HG03457 (cell line): ENCODE measurements around the gene TNS1.

Experiments
- ATAC-seq: cut with Tn5 transposase; IDR thresholded peaks from one replicate; pipeline ENCODE4 v1.9.1; 2021; ENCODE audit warnings: moderate number of reproducible peaks; ENCODE audit not compliant: unreplicated experiment

TNS1 gene

DNA sequence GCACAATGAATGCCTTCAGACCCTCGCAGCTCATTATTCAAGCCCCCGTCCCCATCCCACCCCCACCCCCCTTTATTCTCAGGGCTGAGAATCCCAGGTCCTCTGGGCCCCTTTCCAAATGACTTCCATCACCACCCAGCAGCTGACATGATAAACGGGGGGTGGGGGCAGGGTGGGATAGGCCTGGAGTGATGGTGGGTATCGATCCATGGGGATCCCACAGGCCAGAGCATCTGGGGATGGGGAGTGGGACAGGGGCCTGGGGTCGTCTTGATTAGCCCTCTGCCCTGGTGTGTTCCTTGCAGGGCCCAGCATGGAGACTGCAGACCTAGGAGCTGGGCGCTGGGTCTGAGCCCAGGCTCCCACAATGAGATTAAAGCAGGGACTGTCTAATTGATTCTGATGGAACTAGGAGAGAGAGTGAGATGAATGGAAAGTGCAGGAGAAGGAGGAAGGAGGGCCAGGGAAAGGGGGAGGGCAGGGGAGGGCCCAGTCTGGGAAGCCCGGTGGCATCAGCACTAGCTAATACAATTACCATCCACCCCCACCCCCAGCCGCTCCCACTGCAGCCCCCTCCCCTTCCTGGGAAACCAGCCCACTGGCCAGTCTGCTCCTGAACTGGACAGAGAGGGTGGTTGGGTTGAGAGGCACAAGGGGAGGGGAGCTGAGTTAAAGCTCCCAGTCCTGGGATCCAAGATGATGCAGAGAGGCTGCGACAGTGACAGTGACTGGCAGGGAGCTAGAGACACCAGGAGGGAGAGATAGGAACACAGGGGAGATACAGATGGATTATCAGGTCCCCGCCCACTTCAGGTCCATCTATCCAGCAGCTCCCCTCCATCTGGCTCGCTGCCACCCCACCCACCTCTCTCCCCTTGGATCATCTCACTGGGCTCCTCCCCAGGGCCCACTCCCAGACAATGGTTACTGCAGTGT lies 13.1 kb upstream of the TNS1 start:
- ATAC-seq, result no peak

DNA sequence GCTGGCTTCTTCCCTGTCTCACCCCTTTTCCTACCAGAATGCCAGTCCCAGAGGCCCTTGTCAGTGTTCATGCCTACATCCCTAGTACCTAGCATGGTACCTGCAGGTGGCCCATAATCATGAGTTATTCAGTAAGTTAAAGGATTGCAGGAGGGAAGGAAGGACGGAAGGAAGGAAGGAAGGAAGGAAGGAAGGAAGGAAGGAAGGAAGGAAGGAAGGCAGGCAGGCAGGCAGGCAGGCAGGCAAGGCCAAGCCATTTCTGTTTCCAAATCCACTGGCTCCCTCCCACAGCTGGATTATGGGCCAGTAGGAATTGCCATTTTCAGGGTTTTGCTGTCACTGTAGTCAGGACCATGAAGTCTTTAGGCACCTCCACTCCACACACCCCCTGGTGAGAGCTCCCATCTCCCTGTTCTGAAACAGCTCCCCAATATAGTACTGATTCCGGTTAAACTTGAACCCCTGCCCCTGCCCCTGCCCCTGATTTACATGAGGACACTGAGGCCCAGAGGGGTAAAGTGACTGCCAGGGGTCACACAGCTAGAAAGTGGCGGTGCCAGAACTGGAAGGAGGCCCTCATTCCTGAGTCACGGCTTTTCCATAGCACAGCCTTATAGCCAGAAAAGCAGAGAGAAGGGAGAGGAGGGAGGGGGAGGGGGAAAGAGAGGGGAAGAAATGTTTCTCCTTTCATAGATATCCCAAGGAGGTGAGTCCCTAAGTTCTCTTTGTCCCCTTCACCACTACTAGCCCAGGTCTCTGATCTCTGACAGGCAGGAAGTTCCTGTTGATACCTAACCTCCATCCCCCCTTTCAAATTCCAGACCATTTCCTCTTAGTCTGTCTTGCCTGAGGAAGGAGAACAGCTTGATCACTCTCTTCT lies 12.2 kb upstream of the TNS1 start:
- ATAC-seq, result no peak

DNA sequence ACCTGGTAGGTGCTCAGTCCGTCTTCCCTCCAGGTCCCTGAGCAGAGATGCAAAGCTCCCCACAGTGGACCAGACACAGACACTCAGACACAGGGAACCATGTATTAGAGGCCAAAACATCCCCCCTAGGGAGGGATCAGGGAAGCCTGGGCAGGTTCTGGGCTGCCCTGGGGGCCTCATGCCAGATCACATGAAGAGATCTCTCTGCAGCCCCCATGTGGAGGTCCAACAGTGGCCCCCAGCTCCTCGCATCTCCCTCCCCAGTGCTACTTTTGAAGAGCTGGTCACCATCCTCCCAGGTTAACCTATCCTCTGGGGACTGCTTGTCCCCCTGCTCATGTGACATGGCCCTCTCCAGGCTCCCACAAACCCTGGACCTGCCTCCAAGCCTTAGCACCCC lies 10.5 kb upstream of the TNS1 start:
- no peak for ATAC-seq

DNA sequence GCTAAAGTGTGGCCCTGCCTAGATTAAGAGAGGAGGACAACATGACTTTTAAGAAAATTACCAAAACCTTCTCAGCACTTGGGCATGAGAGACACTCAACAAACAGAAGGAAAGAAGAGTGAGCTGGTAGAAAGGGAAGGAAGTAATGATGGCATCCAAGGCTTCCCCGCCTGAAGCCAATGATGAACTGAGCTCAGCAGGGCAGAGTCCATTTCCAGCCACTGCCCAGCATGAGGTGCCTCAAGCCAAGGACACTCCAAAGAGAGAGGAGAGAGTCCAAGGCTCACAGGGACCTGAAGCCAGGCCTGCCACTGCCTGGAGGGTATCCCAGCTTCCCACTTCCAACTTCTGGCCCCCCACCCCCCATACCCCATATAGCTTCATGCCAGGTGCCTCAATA lies 9.5 kb upstream of the TNS1 start:
- no peak for ATAC-seq

DNA sequence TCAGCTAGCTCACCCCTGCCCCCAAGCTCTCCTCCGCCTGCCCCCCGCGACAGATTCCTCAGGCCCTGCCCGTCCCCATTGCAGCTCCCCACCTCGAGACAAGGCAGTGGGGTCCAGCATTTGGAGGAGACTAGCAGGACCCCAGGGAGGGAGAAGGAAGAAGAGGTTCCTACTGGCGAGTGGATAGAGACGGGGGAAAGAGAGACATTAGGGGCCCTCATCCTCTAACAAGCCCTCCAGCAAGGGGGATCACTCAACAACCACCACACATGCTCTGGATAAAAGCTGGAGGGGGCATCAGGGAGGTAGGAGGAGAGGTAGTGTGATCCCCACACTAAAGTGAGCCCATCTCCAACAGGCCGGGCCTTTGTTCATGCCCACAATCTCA lies 8.9 kb upstream of the TNS1 start:
- ATAC-seq, result no peak

DNA sequence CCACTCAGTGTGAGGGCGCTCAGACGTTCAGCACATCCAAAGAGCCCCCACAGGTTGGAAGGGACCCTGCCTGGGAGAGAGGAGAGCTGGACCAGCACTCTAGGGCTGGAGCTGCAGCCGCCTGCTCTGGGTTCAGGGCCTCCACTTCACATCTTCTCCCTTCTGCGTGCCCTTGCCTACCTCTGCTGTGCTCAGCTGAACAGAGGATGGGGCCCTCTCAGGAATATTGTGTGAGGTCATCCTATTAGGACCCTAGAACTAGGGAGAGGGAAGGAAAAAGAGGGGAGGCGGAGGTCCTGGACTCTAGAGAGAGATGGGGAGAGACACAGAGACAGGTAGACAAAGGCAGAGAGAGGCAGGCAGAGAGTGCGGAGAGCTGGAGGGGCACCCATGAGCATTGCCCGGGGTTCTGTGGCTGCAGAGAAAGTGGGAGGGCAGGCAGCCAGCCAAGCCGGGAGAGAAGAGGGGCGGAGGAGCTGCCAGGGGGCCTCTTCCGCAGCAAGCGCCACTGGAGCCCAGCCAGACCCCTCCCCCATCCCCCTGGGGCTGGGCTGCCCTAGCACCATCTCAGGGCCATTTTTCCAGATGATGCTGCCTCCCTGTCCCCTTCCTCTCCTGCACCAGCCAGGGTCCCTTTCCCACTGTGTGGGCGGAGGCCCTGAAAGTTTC lies 8.3 kb upstream of the TNS1 start:
- ATAC-seq, result no peak

DNA sequence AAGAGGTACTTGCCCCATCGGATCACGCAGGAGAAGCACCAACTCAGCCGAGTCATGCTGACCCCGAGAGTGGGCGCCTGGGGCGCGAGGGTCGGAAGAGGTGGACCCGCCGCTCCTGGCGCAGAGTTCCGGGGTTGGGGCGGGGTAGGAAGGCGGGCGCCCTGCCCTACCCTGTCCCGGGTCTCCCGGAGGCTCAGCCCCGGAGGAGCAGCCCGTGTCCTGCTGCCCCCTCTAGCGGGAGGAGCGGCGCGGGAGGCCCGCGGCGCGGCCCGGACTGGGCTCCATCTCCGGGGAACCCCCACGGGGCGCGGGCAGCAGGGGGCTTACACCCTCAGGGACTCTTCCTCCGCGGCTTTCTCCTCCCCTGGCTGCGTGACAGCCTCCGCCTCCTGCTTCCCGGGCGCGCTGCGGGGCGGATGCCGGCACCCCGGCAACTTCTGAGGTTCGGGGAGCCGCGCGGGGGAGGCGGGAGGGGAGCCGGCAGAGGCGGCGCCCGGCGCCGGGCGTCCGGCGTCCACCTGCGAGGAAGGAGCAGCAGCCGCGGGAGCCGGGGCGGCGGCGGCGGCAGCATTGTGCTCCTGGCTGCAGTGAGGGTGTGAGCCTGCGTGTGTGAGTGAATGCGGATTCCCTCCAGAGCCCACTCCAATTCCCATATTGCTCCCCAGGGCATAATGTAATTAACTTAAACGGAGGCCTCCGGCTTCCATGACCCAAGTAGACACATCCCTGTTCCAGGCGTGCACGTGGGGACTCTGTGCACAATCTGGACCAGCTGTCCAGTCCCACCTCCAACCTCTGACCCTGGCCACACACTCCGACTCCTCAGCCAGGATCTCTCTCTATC lies 7.6 kb upstream of the TNS1 start:
- no peak for ATAC-seq

DNA sequence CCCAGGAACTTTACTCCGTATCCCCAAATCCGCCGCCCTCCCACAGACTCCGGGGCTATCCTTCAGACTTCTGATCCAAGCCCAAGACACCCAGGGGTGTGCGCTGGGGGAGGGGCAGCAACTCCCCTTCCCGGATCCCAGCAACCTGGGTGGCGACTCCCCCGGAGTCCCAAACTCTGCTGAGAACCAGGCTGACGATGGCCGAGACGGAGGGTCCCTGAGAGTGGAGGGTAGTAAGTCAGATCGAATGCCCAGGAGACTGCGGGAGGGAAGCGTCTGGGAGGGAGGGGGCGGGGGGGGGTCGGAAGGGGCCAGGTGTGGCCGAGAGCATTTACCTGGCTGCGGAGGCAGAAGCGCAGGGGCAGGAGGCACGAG lies 7.0 kb upstream of the TNS1 start:
- no peak for ATAC-seq

DNA sequence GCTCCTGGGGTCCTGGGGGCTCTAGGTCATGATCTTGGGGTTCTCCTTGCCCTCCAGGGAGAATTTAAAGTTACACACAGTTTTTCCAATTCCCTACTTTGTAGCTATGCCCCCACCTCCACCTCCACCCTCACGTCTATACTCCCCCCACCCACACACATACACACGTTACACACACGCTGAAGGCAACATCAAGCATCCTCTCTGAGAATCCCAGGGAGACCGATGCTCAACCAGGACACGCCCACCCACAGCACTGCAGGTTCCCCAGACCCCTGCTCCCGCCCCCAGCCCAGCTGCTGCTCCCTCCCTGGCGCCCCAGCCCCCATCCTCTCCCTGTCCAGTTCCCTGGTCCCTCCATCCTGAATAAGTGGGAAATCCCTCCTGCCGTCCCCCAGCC lies 6.4 kb upstream of the TNS1 start:
- ATAC-seq, result no peak

DNA sequence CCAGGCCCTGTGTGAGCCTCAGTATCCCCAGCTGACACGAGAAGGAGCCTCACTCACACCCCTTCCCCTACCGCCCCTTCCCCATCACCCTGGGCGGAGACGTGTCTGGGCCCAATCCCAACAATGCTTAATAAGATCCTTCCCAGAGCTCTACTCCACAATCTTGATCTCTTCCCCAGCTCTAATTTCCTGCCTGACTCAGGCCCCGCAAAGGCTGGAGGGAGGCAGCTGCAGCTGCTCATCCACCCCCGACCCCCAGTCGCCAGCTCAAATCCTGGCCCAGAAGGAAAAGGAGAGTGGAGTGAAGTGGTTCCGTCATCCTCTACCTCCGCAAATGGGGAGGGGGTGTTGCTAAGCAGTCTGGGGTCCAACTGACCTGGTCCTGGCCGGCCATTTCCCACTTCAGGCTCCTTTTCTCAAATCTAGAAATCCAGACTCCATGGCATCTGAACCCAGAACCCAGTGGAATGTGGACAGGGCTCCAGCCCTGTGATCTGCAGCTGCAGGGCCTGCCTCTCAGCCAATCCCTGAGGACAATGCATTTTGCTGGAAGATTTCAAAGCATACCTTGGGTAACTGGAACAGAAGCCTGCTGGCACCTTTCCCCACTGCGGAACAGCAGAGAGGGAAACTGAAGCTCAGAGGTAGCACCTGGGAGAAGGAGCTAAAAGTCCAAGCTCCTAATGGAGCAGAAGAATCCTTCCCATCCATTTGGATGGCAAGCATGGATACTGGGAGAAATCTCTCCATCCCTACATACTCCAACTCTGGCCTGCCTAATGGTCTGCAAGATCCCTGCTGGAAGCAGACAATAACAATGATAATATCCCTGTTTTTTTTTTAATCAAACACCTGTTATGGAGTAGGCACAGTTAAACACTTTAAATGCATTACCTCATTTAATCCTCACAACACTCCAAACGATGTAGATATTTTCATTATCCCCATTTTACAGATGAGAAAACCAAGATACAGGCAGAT lies 5.6 kb upstream of the TNS1 start:
- ATAC-seq, result no peak

DNA sequence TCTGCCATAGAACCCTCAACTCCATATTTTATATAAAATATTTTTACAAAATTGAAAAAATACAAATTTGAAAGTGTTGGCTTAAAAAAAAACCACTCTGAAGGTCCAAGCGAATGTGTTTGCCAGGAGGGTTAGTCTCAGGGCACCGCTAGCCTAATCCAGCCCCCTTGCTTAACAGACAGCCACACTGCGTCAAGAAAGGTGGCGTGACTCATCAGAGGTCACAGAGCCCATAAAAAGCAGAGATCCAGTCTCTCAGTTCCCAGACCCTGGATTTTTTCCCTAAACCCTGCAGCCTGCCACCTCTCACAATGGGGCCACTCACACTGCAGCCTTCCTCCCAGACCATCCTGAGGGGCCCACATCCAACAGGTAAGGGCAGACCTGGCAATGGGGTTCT lies 3.9 kb upstream of the TNS1 start:
- no peak for ATAC-seq

DNA sequence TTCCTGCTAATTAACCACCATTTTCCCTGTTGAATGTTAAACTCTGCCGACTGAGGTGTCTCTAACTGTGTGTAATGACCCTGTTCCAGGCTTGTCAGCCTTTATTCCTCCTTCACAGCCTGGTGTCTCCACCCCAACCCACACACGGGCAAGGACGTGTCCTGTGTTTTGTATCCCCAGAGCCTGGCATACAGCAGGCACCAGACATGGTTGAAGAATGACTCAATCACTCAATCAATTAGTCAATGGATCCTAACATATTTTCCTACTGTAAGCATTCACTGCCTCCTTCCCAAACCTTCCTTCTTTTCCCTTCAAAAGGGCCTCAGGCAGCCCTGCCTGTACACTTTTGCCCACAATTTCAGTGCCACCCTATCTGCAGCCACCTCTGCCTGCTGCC lies 2.7 kb upstream of the TNS1 start:
- no peak for ATAC-seq

DNA sequence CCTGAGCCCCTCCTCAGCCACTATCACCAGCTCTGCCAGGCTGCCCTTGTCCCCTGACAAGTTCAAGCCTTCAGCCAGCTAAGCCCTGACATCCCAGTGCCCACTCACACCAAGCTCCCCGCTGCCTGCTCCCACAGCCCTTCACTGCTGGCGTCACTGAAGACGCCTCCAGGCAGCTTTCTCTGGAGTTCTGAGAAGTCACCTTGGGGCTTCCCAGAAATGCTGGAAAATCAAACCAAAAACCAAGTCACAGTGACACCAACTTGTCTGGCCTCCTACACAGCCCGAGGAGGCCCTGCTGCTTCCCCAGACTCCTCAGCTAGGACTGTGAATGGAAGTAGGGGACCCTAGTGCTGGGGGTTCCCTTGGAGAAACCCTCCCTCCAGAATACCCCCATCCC lies 2.2 kb upstream of the TNS1 start:
- ATAC-seq, result no peak

DNA sequence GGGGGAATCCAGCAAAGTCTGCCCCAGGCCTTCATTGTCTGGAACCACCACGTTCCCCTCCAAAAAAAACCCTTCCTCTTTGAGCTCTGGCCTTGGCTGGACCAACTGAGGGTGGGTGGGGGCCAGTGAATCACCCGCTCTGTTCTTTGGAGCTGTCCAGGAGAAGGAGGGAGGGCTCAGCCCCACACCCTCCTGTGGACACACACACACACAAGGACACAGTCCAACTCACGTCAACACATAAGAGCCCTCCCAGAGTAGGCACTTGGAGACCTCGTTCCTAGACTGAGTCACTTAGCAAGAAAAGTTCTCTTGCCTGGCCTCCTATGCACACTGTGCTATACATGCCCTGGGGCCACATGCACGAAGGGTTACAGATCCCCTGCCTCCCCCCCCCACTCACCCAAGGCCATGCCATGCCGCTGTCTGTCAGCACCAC lies 1.2 kb upstream of the TNS1 start:
- ATAC-seq, result no peak

DNA sequence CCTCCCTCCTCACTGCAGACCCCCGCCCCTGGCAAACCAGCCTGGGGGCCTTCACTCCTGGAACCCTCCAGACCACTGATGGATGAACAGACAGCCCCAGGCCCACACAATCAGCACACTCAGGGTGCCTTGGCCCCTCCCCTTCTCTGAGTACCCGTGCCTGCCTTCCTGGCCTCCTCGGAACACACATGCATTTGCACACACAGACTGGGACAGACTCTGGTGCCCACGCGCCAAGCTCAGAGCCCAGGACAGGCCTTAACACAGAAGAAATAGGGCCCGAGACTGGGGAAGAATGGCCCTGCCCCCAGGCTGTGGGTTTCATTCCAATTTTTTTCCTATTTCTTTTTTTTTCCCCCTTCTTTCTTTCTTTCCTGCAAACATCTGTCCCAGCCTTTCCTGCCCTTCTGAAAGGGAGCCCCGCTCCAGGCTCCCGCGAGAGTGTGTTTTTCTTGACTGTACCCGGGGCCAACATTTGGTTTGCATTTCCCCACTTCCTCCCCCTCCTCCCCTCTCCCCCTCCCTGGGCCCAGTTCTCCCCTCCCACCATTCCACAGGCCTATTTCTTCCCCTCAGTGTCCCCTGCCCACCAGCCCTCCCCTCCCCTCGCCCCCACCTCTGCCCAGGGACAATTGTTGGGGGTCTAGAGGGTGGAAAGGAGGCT lies 618 bp upstream of the TNS1 start:
- ATAC-seq, result no peak

DNA sequence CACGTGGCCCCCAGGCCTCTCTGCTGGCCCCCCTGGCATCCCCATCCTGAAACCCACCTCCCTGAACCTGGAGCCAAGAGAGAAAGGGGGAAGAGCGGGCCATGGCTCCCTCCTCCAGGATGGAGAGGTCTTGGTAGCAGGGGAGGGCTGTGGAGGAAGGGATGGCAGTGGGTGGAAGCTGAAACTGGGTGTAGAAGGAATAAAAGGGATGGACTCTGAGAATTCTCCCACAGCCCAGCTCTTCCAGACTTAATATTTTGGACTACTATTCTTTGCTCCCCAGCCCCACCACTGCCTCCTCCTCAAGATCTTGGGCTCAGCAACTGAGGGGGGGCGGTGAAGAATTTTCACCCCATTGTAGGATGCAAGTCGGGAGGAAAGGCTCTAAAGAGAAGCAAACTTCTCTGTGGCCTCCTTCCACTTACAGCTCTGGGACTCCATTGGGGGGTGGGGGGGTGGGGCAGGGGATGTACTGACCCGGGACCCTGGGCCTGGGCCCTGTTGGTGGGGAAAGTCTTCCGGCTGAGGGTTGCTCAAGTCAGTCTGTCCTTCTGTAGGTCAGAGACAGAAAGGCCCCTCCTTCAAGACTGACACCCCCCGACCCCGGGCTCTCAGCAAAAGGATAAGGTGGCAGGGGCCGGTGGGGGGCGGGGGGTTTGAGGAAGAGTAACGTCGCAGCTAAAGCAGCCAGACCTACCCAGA lies 501 bp downstream of the TNS1 start:
- no peak for ATAC-seq

DNA sequence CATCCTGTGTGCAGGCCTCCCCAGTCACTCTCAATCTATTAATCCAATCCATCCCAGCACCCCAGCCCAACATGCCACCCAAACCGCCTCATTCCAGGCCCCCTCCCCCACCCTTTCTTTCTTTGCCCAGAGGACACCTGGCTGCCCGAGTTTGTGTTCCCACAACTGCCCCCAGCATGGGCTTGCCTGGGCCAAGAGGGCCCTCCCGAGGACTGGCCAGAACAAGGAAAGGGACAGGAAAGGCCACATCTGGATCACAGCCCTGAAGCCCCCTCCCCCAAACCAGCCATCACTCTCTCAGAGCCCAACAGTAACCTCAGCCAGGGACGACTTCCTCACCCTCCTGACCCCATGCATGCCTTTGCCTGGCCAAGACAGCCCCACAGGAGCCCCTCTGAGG lies 1.2 kb downstream of the TNS1 start:
- no peak for ATAC-seq

DNA sequence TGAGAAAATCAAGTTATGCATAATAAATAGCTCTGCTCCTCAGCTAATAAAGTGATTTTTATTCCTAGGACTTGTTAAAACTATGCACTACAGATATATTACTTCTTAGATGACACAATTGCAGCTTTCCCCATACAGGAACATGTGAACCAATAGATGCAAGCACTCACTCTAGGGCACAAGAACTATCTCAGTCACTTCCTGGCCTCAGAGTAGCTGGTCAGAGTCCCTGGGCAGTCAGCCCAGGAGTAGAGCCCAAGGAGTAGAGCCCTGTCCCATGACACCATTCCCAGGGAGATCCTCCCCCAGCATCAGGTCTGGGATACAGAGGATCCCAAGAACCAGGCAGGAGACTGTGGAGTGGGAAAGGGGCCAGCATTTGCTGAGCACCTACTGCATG lies 2.7 kb downstream of the TNS1 start:
- no peak for ATAC-seq
